ENCODE measurements around the gene RSPH9. TPM values are rescaled to one million over a fixed set of nuclear protein-coding genes. Genes with fewer than 3 reads are reported as not detected.

RSPH9 gene
- polyA plus RNA-seq, 1 experiment = 0.77 TPM

- DNase-seq (ENCODE audit: low read depth) = no peak
- POLR2A ChIA-PET = no interaction called here
- Histone ChIP-seq H3K36me3 (ENCODE audit: control insufficient read depth, insufficient read depth, low read length) (peaks cover 18% of the 10 kb centered on the region), H3K4me3 (ENCODE audit: low read depth, low read length) (no peak overlapping the region), H3K27me3 (ENCODE audit: control insufficient read depth, insufficient read depth, low read length) (no peaks in the 10 kb centered on the region)
- CTCF ChIA-PET = interaction anchor here (0.6 to 2.2 kb wide), 5 partner anchors 9 to 462 kb away, joined by 3 to 13 read pairs (median 3); no protein-coding TSS in a partner anchor
- TF ChIP-seq CTCF (IDR thresholded peaks at IDR 0.05; ENCODE audit: insufficient read depth, low read depth, low read length) = no peak
Measured at GRCh38 chr6:43616725-43617472, 27.9 kb upstream of the RSPH9 start.

GRCh38 chr6:43621078-43621835, 23.6 kb upstream of the RSPH9 start:
- Histone ChIP-seq H3K27me3 (ENCODE audit: control insufficient read depth, insufficient read depth, low read length) (no peaks in the 10 kb centered on the region), H3K4me3 (ENCODE audit: low read depth, low read length) (no peak overlapping the region), H3K36me3 (ENCODE audit: control insufficient read depth, insufficient read depth, low read length) (peaks cover 50% of the 10 kb centered on the region)
- POLR2A ChIA-PET = no interaction called here
- CTCF ChIA-PET = interaction anchor here (1.8 kb wide), 1 partner anchor 13 kb away, joined by 12 read pairs; no protein-coding TSS in a partner anchor
- no peak for TF ChIP-seq CTCF (IDR thresholded peaks at IDR 0.05; ENCODE audit: insufficient read depth, low read depth, low read length)
- DNase-seq (ENCODE audit: low read depth) = no peak

DNA sequence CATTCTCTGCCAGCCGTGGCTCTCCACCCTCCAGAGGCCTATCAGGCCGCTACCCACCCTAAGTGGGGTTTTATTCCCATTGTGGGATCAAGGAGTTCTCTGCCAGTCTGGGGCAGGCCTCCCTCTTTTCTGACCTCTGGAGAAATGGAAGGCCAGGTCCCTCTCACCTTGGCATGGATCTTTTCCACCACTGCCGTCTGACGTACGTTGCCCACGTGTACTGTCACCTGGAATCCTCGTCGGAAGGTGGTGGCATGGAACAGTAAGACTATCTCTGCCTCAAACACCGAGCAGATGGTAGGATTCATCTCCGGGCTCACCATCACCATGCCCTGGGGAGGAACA, 23.0 kb upstream of the RSPH9 start:
- DNase-seq (ENCODE audit: low read depth) = no peak
- H3K27me3 ChIP-seq (ENCODE audit: control insufficient read depth, insufficient read depth, low read length) = no peaks in the 10 kb centered on the region
- peaks cover 50% of the 10 kb centered on the region for H3K36me3 ChIP-seq (ENCODE audit: control insufficient read depth, insufficient read depth, low read length)
- TF ChIP-seq CTCF (IDR thresholded peaks at IDR 0.05; ENCODE audit: insufficient read depth, low read depth, low read length) = no peak
- CTCF ChIA-PET = interaction anchor here (1.2 kb wide), 1 partner anchor 13 kb away, joined by 3 read pairs; no protein-coding TSS in a partner anchor
- POLR2A ChIA-PET = no interaction called here
- H3K4me3 ChIP-seq (ENCODE audit: low read depth, low read length) = no peak overlapping the region

- Histone ChIP-seq H3K27me3 (ENCODE audit: control insufficient read depth, insufficient read depth, low read length) (no peaks in the 10 kb centered on the region), H3K36me3 (ENCODE audit: control insufficient read depth, insufficient read depth, low read length) (peaks cover 50% of the 10 kb centered on the region), H3K4me3 (ENCODE audit: low read depth, low read length) (no peak overlapping the region)
- no peak for TF ChIP-seq CTCF (IDR thresholded peaks at IDR 0.05; ENCODE audit: insufficient read depth, low read depth, low read length)
- DNase-seq (ENCODE audit: low read depth) = no peak
- CTCF ChIA-PET = interaction anchor here (1.2 kb wide), 1 partner anchor 14 kb away, joined by 3 read pairs; no protein-coding TSS in a partner anchor
- POLR2A ChIA-PET = no interaction called here
Measured at GRCh38 chr6:43622541-43622940, 22.3 kb upstream of the RSPH9 start.
